HG03457 (cell line): ENCODE measurements around the gene CNP.

ENCODE experiments used
- ATAC-seq: cut with Tn5 transposase; IDR thresholded peaks from one replicate; pipeline ENCODE4 v1.9.1; 2021; ENCODE audit warnings: moderate number of reproducible peaks; ENCODE audit not compliant: unreplicated experiment

Gene CNP

GRCh38 chr17:41941168-41941567 lies 25.4 kb upstream of the CNP start:
- no peak for ATAC-seq

DNA sequence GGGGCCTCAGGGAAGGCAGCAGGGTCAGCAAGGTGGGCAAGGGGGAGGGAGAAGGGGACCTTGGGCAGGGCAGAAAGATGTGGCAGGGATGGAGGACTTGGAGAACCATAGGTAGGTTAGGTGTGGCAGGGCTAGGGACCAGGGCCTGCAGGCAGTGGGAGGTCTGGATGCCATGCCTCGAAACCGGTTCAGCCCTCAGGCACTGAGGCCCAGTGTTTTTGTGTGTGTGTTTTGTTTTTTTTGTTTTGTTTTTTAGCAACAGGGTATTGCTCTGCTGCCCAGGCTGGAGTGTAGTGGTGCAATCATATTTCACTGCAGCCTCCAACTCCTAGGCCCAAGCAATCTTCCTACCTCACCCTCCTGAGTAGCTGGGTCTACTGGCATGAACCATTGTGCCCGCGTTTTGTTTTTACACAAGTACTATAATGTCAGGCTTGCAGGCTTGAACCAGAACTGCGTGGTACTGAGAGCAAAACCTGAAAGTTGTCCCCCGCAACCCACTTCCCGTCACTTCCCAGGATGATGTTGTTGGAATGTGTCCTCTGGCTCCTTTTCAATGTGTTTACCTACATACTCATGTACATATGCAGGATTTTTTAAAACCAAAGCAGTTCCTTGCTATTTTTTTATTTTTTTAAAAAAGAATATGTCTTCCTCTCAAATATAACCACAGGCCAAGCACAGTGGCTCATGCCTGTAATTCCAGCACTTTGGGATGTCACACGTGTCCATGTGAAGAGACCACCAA lies 23.8 kb upstream of the CNP start:
- ATAC-seq = no peak

GRCh38 chr17:41943492-41943891 lies 23.1 kb upstream of the CNP start:
- ATAC-seq = no peak

GRCh38 chr17:41944943-41945342 lies 21.7 kb upstream of the CNP start:
- ATAC-seq = no peak

DNA sequence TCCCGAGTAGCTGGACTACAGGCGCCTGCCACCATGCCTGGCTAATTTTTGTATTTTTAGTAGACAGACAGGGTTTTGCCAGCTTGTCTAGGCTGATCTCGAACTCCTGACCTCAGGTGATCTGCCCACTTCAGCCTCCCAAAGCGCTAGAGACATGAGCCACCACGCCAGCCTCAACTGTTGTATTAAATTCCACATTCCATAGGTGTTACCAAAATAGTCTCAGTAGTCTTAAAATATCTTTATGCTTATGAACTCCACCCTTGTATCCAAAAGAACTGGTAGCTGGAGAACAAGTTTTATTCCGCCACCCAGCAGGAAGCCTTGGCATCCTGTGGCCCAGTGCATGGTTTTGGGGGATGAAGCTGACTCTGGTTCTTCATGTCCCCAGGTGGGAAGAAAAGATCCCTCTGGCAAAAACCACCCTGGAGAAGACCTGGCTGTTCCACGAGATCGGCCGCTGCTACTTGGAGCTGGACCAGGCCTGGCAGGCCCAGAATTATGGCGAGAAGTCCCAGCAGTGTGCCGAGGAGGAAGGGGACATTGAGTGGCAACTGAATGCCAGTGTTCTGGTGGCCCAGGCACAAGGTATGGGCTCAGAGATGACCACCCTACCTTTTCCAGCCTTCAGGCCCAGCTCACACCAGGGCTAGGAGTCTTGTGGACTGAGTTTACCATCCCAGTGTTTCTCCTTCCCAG lies 17.7 kb upstream of the CNP start:
- no peak for ATAC-seq

GRCh38 chr17:41956522-41956921 lies 10.1 kb upstream of the CNP start:
- ATAC-seq = no peak

DNA sequence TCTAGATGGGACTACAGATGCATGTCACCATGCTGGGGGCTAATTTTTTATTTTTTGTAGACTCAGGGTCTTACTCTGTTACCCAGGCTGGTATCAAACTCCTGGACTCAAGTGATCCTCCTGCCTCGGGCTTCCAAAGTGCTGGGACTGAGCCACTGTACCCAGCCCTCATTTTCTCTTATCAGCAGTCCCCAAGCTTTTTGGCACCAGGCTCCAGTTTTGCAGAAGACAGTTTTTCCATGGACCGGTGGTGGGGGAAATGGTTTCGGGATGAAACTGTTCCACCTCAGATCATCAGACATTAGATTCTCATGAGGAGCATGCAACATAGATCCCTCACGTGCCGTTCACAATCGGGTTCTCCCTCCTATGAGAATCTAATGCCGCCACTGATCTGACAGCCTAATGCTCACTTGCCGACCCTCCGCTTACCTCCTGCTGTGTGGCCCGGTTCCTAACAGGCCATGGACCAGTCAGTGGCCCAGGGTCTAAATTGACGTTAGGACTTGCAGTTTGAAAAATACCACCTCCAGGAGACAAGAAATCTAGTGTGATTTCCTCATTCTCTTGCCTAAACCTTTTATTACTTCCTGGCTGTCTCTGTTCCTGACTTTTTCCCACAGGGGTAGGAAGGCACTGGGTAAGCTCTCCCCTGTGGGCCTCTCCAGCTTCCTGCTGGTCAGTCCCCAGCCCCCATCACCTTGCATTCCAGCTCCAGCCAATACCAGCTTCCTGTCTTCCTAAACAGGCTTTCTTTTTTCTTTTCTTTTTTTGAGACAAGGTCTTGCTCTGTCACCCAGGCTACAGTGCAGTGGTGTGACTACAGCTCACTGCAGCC lies 9.3 kb upstream of the CNP start:
- ATAC-seq = no peak

DNA sequence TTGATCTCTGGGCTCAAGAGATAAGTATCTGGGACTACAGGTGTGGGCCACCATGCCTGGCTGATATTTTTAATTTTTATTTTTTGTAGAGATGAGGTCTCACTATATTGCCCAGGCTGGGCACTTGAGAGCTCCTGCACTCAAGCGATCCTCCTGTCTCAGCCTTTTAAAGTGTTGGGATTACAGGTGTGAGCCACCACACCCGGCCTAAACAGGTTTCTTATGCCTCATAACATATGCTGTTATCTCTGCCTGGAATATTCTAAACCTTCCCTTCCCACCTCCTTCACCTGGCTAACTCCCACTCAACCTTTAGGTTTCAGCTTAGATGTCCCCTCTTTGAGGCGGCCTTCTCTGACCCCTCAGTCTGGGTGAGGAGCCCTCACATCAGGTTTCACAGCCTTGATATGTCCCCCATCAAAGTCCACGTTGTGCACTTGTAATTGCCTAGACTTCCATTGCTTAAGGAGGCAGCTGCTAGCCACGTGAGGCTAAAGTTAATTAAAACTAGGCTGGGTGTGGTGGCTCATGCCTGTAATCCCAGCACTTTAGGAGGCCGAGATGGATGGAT lies 8.6 kb upstream of the CNP start:
- ATAC-seq = no peak

DNA sequence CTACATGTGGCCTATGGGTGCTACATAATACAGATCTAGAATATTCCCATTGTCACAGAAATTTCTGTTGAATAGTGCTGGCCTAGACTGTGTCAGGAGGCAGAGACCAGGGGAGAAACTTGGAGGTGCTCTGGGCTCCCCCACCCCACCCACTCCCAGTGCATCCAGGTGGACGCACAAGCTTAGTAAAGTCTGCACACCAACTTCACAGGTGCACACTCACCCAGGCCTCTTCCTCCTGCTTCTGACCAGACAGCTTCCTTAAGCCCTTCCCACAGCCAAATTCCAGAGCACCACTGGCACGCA lies 7.6 kb upstream of the CNP start:
- ATAC-seq = no peak

DNA sequence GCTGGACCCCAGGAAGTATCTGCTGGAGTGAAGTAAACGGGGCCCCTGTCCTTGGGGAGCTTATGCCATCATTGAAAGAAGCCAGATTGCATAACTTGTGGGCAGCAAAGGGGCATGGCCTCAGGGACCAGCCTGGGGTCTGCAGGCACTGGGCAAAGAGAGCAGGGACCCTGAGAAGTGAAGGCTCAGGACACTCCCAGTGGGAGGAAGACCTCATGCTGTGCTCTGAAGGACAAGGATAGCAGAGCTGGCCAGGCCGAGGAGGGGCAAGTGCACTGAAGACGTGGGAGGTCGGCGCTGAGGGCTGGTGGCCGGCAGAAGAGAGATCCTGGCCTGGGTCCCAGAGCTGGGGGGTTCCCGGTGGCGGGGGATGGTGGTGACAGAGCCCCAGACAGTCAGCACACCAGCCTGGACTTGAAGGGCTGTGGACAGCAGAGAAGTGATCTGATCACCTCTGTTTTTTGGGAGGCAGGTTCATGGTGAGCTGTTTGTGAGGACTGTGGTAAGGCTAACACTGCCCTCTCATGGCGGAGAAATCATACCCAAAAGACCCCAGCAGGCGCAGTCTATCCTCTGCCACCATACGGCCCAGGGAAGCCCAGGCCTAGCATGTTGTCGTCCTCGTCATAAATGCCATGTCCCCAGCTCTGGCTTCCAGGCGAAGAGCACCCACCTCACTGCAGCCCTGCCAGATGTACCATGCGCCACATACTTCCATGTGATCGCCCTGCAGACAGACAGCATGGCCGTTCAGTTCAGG lies 7.1 kb upstream of the CNP start:
- ATAC-seq = no peak

DNA sequence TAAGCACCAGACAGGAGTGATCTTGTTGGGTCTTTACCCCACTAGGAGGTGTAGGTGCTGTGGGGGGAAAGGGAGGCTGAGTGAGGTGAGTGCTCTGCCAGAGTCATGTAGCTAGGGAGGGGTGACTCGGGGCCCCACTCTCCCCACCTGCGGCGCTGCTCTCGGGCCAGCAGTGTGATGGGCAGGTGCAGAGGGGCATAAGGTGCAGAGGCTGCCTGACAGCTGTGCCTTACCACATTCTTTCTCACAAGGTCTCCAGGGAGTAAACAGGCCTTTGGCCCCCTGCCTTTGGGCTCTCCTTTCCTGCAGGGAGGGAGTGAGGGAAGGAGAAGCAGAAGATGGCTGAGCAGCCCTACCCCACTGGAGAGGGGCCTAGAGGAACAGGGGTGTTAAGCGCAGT lies 4.5 kb upstream of the CNP start:
- ATAC-seq = no peak

DNA sequence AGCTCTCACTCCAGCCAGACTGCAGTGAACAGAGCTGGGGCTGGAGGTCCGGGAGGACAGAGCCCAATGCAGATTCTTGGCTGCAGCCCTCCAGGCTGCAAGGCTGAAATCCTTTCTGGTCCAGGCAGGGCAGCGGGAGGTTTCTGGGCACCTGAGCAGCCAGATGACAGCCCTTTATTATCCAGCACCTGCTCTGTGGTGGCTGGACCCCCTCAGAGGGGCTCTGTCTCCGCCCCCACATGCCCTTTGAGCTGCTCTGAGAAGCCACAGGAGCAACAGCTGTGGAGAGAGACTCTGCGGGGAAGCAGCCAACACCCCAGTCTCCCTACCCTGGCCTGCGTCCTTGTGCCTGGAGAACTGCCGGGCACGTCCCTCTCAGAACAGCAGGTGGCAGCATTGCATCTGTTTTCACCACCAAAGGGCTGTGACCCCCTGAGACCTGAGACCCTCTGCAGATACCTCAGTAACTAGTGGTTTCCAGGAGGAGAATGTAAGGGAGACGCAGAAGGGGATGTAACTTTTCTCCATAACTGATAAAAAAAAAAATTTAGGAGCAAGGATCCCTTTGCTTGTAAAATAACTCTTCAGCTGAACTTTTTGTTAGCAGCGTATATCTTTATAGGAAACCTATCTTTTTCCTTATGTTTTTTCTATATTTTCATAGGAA lies 3.7 kb upstream of the CNP start:
- no peak for ATAC-seq

- no peak for ATAC-seq
Observed at GRCh38 chr17:41965694-41966462, 717 bp upstream of the CNP start.

- no peak for ATAC-seq
Observed at GRCh38 chr17:41967141-41967920, 736 bp downstream of the CNP start.

DNA sequence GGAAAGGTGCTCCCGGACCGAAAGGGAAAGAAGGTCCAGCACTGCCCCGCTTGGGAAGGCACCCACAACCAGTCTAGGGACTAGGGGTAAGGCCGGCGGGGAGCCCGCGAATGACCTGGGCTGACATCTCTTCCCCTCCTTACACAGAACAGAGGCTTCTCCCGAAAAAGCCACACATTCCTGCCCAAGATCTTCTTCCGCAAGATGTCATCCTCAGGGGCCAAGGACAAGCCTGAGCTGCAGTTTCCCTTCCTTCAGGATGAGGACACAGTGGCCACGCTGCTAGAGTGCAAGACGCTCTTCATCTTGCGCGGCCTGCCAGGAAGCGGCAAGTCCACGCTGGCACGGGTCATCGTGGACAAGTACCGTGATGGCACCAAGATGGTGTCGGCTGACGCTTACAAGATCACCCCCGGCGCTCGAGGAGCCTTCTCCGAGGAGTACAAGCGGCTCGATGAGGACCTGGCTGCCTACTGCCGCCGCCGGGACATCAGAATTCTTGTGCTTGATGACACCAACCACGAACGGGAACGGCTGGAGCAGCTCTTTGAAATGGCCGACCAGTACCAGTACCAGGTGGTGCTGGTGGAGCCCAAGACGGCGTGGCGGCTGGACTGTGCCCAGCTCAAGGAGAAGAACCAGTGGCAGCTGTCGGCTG lies 1.5 kb downstream of the CNP start:
- no peak for ATAC-seq

GRCh38 chr17:41968676-41969075 lies 2.1 kb downstream of the CNP start:
- no peak for ATAC-seq

- no peak for ATAC-seq
Observed at GRCh38 chr17:41970901-41971331, 4.3 kb downstream of the CNP start.
